ENCODE data around the gene TTLL7.
"Not testable (repeated sequence)": the region's sequence is repeated elsewhere in the genome, so short reads cannot be mapped to it uniquely, and the experiment has no call there.

TTLL7 gene

DNA sequence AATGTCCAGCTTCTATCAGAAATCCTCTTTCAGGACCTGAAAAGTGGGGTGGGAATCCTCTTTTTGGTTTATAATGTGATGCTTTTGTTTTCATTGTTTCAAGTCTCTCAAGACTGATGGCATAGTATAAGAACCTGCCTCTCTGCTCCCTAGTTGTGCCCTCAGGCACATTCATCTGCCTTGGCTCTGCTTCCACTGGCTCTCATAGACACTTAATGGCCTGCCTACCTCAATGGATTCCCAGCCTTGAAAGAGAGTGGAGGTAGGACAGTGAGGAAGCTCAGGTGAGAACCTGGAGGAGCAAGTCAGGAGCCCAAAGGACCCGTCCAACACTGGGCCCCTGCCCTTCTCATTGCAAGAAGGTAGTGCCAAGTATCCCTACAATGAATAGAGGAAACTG lies 4.8 kb downstream of the TTLL7 start:
- DNase-seq (ENCODE audit: insufficient read length) (no peak), FAIRE-seq (no peak)
- TF ChIP-seq POLR2A (IDR thresholded peaks at IDR 0.05; ENCODE audit: low read depth, low read length) (no peak), POLR2AphosphoS5 (IDR thresholded peaks at IDR 0.05; ENCODE audit: low read depth, low read length) (no peak), TAF1 (IDR thresholded peaks at IDR 0.05; ENCODE audit: borderline replicate concordance, low read depth, low read length) (no peak)

GRCh38 chr1:83990734-83991133 lies 8.2 kb downstream of the TTLL7 start:
- FAIRE-seq (no peak), DNase-seq (ENCODE audit: insufficient read length) (no peak)
- TF ChIP-seq TAF1 (IDR thresholded peaks at IDR 0.05; ENCODE audit: borderline replicate concordance, low read depth, low read length) = no peak
- TF ChIP-seq POLR2AphosphoS5 (IDR thresholded peaks at IDR 0.05; ENCODE audit: low read depth, low read length) = no peak
- TF ChIP-seq POLR2A (IDR thresholded peaks at IDR 0.05; ENCODE audit: low read depth, low read length) = no peak

- FAIRE-seq = no peak
- DNase-seq (ENCODE audit: insufficient read length) = no peak
- TF ChIP-seq POLR2A (IDR thresholded peaks at IDR 0.05; ENCODE audit: low read depth, low read length) = no peak
- no peak for TF ChIP-seq TAF1 (IDR thresholded peaks at IDR 0.05; ENCODE audit: borderline replicate concordance, low read depth, low read length)
- no peak for TF ChIP-seq POLR2AphosphoS5 (IDR thresholded peaks at IDR 0.05; ENCODE audit: low read depth, low read length)
These were observed 13.9 kb downstream of the TTLL7 start for GRCh38 chr1:83985048-83985447.

DNA sequence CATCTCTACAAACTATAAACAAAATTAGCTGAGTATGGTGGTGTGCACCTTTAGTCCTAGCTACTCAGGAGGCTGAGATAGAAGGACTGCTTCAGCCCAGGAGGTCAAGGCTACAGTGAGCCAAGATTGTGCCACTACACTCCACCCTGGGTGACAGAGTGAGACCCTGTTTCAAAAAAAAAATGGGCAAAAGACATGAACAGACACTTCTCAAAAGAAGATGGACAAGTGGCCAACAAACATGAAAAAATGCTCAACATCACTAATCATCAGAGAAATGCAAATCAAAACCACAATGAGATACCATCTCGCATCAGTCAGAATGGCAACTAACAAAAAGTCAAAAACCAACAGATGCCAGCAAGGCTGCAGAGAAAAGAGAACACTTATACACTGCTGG lies 15.0 kb downstream of the TTLL7 start:
- DNase-seq (ENCODE audit: insufficient read length); FAIRE-seq: not testable (repeated sequence)

GRCh38 chr1:83978056-83978455 lies 20.9 kb downstream of the TTLL7 start:
- TF ChIP-seq POLR2AphosphoS5 (IDR thresholded peaks at IDR 0.05; ENCODE audit: low read depth, low read length) = no peak
- no peak for TF ChIP-seq POLR2A (IDR thresholded peaks at IDR 0.05; ENCODE audit: low read depth, low read length)
- no peak for TF ChIP-seq TAF1 (IDR thresholded peaks at IDR 0.05; ENCODE audit: borderline replicate concordance, low read depth, low read length)

DNA sequence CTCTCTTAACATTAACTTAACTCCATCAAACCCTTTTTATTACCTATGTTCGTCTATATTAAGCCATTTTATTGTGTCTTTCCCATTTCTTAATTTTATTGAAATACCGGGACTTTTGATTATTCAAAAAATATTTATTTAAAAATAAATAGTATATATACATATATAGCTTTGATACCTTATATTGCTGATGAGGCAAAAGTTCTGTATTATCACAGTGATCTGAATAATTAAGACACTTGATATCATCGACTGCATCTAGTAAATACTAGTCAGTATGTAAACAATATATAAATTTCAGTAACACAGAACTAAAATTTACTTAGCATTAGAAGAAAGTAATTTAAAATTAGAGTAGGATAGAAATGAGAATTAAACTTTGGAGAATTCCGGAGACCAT lies 22.0 kb downstream of the TTLL7 start:
- FAIRE-seq = no peak
- TF ChIP-seq POLR2AphosphoS5 (IDR thresholded peaks at IDR 0.05; ENCODE audit: low read depth, low read length) (no peak), TAF1 (IDR thresholded peaks at IDR 0.05; ENCODE audit: borderline replicate concordance, low read depth, low read length) (no peak), POLR2A (IDR thresholded peaks at IDR 0.05; ENCODE audit: low read depth, low read length) (no peak)
- DNase-seq (ENCODE audit: insufficient read length) = no peak

More at GRCh38 chr1:83978056-83978455, 20.9 kb downstream of the TTLL7 start:
- no peak for DNase-seq (ENCODE audit: insufficient read length)
- FAIRE-seq = no peak

DNA sequence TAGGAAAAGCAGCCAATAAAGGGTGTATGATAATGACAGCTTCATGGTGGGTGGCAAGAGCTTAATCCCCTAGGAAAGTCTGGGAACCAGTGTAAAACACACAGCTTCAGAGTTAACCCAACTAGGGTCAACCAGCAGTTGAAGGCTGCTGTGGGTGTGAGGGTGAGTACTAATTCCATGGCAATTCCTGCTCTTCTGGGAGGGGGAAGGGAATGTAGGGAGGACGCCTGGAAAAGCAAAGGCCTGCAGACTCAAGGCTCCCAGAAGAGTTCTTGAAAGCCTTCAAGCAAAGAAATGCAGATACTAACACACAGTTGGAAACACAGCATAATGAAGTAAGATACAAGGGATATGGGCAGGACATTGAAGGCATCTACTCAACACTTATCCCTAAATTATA lies 28.1 kb downstream of the TTLL7 start:
- no peak for TF ChIP-seq POLR2AphosphoS5 (IDR thresholded peaks at IDR 0.05; ENCODE audit: low read depth, low read length)
- no peak for TF ChIP-seq TAF1 (IDR thresholded peaks at IDR 0.05; ENCODE audit: borderline replicate concordance, low read depth, low read length)
- TF ChIP-seq POLR2A (IDR thresholded peaks at IDR 0.05; ENCODE audit: low read depth, low read length) = no peak
- FAIRE-seq (no peak), DNase-seq (ENCODE audit: insufficient read length) (no peak)

DNA sequence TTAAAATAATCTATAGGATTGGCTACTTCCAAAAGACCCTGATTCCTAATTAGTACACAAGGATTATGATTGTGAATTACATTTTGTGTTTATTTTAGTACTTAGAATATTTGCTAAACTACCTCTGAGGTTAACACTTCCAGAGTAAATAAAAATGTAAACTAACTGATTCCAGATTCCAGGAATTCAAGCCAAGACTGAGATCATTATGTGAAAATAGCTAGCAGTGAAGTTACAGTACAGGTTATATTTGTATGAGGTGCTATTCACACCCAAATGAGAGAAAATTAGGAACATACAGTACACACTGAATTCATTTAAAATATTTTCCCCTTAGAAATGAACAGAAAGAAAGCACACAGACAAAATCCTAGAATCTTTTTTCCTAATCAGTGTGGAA lies 28.8 kb downstream of the TTLL7 start:
- DNase-seq (ENCODE audit: insufficient read length) (no peak), FAIRE-seq (no peak)
- TF ChIP-seq POLR2A (IDR thresholded peaks at IDR 0.05; ENCODE audit: low read depth, low read length) = no peak
- TF ChIP-seq POLR2AphosphoS5 (IDR thresholded peaks at IDR 0.05; ENCODE audit: low read depth, low read length) = no peak
- TF ChIP-seq TAF1 (IDR thresholded peaks at IDR 0.05; ENCODE audit: borderline replicate concordance, low read depth, low read length) = no peak

DNA sequence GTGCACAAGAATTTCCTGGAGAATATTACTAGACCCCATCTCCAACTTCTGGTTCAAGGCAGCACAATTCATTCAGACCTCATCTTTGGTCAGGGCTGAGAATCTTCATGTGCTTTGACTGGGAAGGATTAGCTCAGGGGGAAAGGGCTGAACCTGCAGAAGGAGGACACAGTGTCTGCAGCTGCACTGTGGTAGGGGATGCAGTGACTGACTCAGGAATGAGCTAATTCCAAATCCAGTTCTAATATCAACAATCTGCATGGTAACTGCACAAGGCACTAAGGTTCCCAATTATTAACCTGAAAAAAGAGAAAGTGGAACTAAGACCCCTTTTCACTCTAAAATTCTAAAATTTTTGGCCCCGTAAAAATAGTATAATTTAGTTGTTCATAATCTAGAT lies 31.6 kb downstream of the TTLL7 start:
- DNase-seq (ENCODE audit: insufficient read length) (no peak), FAIRE-seq (no peak)
- no peak for TF ChIP-seq POLR2A (IDR thresholded peaks at IDR 0.05; ENCODE audit: low read depth, low read length)
- no peak for TF ChIP-seq POLR2AphosphoS5 (IDR thresholded peaks at IDR 0.05; ENCODE audit: low read depth, low read length)
- no peak for TF ChIP-seq TAF1 (IDR thresholded peaks at IDR 0.05; ENCODE audit: borderline replicate concordance, low read depth, low read length)

GRCh38 chr1:83964153-83964552 lies 34.8 kb downstream of the TTLL7 start:
- DNase-seq (ENCODE audit: insufficient read length) (no peak), FAIRE-seq (no peak)
- TF ChIP-seq POLR2AphosphoS5 (IDR thresholded peaks at IDR 0.05; ENCODE audit: low read depth, low read length) = no peak
- TF ChIP-seq TAF1 (IDR thresholded peaks at IDR 0.05; ENCODE audit: borderline replicate concordance, low read depth, low read length) = no peak
- TF ChIP-seq POLR2A (IDR thresholded peaks at IDR 0.05; ENCODE audit: low read depth, low read length) = no peak

DNA sequence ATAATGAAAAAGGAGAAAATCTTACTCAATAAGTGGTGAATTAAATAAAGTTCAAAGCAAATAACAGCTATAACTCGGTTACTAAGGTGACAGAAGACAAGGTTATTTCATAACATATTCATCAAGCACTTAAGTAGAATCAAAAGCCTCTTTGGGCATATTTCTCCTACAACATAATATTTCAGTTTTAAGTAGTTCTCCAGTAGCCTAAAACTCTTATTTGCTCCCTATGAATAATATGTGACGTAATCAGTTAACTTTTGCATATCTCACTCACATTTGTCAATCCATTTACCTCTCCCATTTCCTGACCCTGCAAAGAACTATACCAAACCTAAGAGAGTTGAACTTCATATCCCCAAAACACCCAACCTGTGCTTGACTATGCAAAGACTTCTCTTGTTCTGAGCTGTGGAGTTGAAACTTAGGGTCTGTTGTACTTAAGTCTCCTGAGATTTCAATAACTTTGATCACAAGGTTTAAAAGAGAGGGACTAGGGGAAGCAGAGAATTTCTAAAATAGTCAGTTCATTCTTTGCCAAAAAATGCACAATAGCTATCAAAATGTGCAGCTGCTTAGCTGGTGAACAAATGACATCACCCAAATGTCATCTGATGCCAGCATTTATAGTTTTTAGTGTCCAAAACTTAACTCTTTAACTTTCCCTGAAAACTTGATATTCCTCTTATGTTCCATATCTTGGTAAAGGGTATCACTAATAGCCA lies 37.2 kb downstream of the TTLL7 start:
- FAIRE-seq (no peak), DNase-seq (ENCODE audit: insufficient read length) (no peak)
- no peak for TF ChIP-seq POLR2A (IDR thresholded peaks at IDR 0.05; ENCODE audit: low read depth, low read length)
- TF ChIP-seq POLR2AphosphoS5 (IDR thresholded peaks at IDR 0.05; ENCODE audit: low read depth, low read length) = no peak
- TF ChIP-seq TAF1 (IDR thresholded peaks at IDR 0.05; ENCODE audit: borderline replicate concordance, low read depth, low read length) = no peak

- FAIRE-seq (no peak), DNase-seq (ENCODE audit: insufficient read length) (no peak)
- no peak for TF ChIP-seq POLR2A (IDR thresholded peaks at IDR 0.05; ENCODE audit: low read depth, low read length)
- no peak for TF ChIP-seq POLR2AphosphoS5 (IDR thresholded peaks at IDR 0.05; ENCODE audit: low read depth, low read length)
- no peak for TF ChIP-seq TAF1 (IDR thresholded peaks at IDR 0.05; ENCODE audit: borderline replicate concordance, low read depth, low read length)
These were observed 38.2 kb downstream of the TTLL7 start for GRCh38 chr1:83960669-83961277.
